ENCODE data around the gene L3MBTL4.

- TF ChIP-seq, protein P1, sequence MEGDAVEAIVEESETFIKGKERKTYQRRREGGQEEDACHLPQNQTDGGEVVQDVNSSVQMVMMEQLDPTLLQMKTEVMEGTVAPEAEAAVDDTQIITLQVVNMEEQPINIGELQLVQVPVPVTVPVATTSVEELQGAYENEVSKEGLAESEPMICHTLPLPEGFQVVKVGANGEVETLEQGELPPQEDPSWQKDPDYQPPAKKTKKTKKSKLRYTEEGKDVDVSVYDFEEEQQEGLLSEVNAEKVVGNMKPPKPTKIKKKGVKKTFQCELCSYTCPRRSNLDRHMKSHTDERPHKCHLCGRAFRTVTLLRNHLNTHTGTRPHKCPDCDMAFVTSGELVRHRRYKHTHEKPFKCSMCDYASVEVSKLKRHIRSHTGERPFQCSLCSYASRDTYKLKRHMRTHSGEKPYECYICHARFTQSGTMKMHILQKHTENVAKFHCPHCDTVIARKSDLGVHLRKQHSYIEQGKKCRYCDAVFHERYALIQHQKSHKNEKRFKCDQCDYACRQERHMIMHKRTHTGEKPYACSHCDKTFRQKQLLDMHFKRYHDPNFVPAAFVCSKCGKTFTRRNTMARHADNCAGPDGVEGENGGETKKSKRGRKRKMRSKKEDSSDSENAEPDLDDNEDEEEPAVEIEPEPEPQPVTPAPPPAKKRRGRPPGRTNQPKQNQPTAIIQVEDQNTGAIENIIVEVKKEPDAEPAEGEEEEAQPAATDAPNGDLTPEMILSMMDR (IDR thresholded peaks at IDR 0.05), result no peak
- TF ChIP-seq EZH2 (IDR thresholded peaks at IDR 0.05), result no peak
- TF ChIP-seq EZH2phosphoT487 (IDR thresholded peaks at IDR 0.05), result no peak
These were observed 306.9 kb downstream of the L3MBTL4 start for GRCh38 chr18:6107794-6108193.

All from neural progenitor cell (in vitro differentiated cells).